Heart left ventricle (tissue), 13 donors: ENCODE results near the gene SETD7.

ENCODE experiments used
- POLR2A ChIP-seq, 2 donors: fragments of 450-650 bp; IDR thresholded peaks; one replicate each; pipeline ENCODE4 v1.6.1; 2017; ENCODE audit warnings: antibody characterized with exemption in 2 of 2, mild to moderate bottlenecking in 2 of 2, moderate library complexity in 2 of 2
- TF ChIP-seq, protein P1 (sequence below), 12 donors: fragments of 200-600 bp; sonication (generic) in 4 of 12; IDR thresholded peaks; one replicate each; pipeline versions ENCODE4 v1.5.0 to v1.8.0; 2018 to 2022; ENCODE audit warnings: antibody characterized with exemption in 12 of 12, mild to moderate bottlenecking in 5 of 12
- donor health status: ischemic (EF 13 %, LVEDD 7.1; RV severe dilation, severe dysfunction).
- donor health status: DM: no; HTN: yes; CAD: no.
- donor health status: DM: no; HTN: no; CAD: no.
- donor health status: ischemic (EF 25% LVEDD 6.9; RV normal size, moderate dysfunction).
- donor health status: ischemic (EF 25% LVEDD 5.7; RV mildly dilated, moderate dysfunction).
- donor health status: ischemic (EF 35%, LVEDD 5.7; RV mildly dilated, moderate dysfunction).
- donor health status: nonischemic (EF 11% LVEDD 7.7; RV severe dilation, severe dysfunction).
- donor health status: DM: yes; HTN: yes; CAD: no.
- donor health status: PGD.
- donor health status: ischemic (EF 29% LVEDD 5.4; RV normal size, mild dysfunction).
- donor health status: nonischemic (EF 23%, LVEDD 6.1; RV moderate dilation, normal function).

DNA sequence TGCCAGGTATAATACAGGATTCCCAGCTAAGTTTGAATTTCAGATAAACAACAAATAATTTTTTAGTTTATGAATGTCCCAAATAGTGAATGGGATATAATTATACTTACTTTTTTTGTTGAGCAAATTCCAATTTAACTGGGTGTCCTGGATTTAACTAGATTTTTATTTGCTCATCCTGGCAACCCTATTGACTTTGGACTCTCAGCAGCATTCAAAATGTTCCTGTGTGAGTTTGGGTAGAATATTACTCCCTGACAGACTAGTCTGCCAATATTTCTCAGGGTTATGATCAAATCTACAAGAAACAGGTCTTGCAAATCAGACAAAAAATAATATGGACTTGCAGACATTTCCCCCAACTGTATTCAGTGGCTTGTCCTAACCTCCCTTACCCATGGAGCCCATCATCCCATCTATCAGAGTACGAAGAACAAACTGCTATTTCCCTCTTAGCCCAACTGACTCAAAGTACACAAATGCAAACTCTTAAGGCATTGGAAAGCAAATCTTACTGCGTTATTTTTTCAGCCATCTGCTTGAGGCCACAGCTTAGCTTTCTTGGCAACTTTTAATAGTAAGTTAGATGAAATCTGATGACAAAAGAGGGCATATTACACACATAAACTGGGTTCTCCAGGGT, 20.7 kb downstream of the SETD7 start:
- TF ChIP-seq, protein P1, sequence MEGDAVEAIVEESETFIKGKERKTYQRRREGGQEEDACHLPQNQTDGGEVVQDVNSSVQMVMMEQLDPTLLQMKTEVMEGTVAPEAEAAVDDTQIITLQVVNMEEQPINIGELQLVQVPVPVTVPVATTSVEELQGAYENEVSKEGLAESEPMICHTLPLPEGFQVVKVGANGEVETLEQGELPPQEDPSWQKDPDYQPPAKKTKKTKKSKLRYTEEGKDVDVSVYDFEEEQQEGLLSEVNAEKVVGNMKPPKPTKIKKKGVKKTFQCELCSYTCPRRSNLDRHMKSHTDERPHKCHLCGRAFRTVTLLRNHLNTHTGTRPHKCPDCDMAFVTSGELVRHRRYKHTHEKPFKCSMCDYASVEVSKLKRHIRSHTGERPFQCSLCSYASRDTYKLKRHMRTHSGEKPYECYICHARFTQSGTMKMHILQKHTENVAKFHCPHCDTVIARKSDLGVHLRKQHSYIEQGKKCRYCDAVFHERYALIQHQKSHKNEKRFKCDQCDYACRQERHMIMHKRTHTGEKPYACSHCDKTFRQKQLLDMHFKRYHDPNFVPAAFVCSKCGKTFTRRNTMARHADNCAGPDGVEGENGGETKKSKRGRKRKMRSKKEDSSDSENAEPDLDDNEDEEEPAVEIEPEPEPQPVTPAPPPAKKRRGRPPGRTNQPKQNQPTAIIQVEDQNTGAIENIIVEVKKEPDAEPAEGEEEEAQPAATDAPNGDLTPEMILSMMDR (IDR thresholded peaks at IDR 0.05) = no peak
- no peak for TF ChIP-seq POLR2A (IDR thresholded peaks at IDR 0.05)
